Measurements from ENCODE around the gene UCK2.

Gene UCK2

DNA sequence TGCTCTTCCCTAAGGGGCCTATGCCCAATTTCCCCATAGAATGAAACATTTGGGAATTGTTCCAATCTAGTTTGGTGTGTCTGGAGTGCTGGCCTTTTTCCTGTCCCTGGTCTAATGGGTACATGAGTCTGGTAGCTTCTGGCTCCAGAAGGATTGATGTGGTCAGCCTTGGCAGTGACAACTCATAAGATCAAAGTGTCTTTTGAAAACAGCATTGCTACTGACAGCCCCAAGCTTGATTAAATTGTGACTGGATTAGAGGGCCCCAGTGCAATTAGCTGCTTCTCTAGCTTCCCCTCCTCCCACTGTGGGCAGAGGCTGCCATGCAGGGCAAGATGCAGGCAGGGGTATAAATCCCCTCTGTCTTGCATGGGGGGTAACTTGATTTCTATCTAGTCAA is 130.9 kb downstream of the UCK2 start:
- no peak for DNase-seq (ENCODE audit: low read depth)
- no peak overlapping the region for H3K4me3 ChIP-seq (ENCODE audit: low read depth, low read length)
- in situ Hi-C loops (cut with HindIII; ENCODE audit: low sequenced_read_pairs), result no loop called here
- TF ChIP-seq, protein P1, sequence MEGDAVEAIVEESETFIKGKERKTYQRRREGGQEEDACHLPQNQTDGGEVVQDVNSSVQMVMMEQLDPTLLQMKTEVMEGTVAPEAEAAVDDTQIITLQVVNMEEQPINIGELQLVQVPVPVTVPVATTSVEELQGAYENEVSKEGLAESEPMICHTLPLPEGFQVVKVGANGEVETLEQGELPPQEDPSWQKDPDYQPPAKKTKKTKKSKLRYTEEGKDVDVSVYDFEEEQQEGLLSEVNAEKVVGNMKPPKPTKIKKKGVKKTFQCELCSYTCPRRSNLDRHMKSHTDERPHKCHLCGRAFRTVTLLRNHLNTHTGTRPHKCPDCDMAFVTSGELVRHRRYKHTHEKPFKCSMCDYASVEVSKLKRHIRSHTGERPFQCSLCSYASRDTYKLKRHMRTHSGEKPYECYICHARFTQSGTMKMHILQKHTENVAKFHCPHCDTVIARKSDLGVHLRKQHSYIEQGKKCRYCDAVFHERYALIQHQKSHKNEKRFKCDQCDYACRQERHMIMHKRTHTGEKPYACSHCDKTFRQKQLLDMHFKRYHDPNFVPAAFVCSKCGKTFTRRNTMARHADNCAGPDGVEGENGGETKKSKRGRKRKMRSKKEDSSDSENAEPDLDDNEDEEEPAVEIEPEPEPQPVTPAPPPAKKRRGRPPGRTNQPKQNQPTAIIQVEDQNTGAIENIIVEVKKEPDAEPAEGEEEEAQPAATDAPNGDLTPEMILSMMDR (IDR thresholded peaks at IDR 0.05; ENCODE audit: low read depth, low read length, missing control alignments), result no peak

GRCh38 chr1:165960136-165960535 is 132.7 kb downstream of the UCK2 start:
- no peak for DNase-seq (ENCODE audit: low read depth)
- in situ Hi-C loops (cut with HindIII; ENCODE audit: low sequenced_read_pairs), result no loop called here
- TF ChIP-seq, protein P1 (IDR thresholded peaks at IDR 0.05; ENCODE audit: low read depth, low read length, missing control alignments), result no peak
- H3K4me3 ChIP-seq (ENCODE audit: low read depth, low read length), result no peak overlapping the region

- in situ Hi-C loops (cut with HindIII; ENCODE audit: low sequenced_read_pairs), result no loop called here
- TF ChIP-seq, protein P1 (IDR thresholded peaks at IDR 0.05; ENCODE audit: low read depth, low read length, missing control alignments), result no peak
- no peak for DNase-seq (ENCODE audit: low read depth)
- H3K4me3 ChIP-seq (ENCODE audit: low read depth, low read length), result no peak overlapping the region
These were observed 133.5 kb downstream of the UCK2 start for GRCh38 chr1:165960881-165961280.
